ENCODE results near the gene RAPGEF2. TPM values are rescaled to one million over a fixed set of nuclear protein-coding genes. Genes with fewer than 3 reads are reported as not detected.
A peak's percentile ranks its signal among the peaks of the same experiment; 100 is the strongest.
"Not testable (repeated sequence)": the region's sequence is repeated elsewhere in the genome, so short reads cannot be mapped to it uniquely, and the experiment has no call there.

The RAPGEF2 gene
- total RNA-seq, 2 experiments from 2014 or later, result 15.8 to 20.4 TPM

DNA sequence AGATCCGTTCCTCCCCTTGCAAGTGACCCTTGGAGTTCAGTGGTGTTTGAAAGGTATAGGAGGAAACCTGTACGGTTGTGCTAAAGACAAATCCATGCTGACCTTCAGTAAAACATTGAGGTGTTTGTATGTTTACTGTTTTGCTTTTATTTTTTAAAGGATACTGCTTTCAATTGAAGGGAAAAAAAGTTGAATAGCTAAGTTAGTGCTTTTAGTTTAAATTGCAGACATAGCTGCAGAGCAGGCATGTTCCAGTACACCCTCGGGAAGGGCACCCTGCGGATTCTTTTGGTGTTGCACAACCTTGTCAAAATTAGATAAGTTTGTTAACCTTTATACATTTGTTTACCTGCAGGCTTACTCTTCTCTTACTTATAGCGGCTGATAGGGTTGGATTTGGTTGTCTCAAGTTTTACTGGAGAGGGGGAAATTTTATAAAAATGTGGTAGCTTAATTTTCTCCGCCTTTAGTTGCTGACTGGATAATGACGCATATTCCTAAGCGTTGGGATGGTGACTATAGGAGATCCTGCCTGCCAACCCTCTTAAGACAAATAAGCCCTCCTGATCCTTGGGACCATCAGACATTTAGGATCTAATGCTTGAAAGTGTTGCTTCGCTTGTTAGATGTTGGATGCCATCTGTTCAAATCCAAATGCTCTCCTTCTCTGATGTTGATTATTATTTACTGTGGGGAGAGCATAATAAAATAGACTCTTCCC lies 2.0 kb downstream of the RAPGEF2 start:
- Mint-ChIP-seq H3K4me1 (peaks cover 57% of the 10 kb centered on the region), H3K9me3 (no peaks in the 10 kb centered on the region)
- CTCF ChIA-PET, result interaction anchor here (1.0 kb wide), 1 partner anchor 87 kb away, joined by 4 read pairs; no protein-coding TSS in a partner anchor

DNA sequence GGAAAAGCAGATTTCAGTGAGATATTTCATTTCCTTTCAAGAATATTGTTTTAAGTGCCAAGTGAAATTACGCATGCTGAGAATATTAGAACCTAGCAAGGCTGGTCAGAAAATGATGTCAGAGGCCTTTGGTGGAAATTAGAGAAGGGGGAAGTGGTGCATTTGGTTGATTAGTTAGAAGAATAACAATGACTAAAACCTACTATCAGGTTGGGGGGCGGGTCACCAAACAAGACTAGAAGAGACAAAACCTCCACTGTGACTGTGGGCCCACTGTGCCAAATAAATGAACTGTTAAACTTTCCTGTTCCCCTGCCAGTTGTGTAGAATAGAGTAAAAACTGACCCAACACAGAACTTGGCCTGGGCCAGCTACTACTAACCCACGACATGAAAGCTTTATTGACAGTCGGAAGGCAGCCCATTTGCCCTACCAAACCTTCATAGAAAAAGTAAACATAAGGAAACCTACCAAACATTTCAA lies 2.9 kb downstream of the RAPGEF2 start:
- DNase-seq, result no peak
- POLR2A ChIA-PET, result no interaction called here
- H3K9me3 Mint-ChIP-seq, result no peaks in the 10 kb centered on the region
- peak overlapping the region; percentile 5 for H3K4me3 Mint-ChIP-seq
- peak overlapping the region; percentile 1 for H3K27ac Mint-ChIP-seq
- peaks cover 54% of the 10 kb centered on the region for H3K4me1 Mint-ChIP-seq
- peaks cover 5% of the 10 kb centered on the region for H3K27me3 Mint-ChIP-seq
- no peaks in the 10 kb centered on the region for H3K36me3 Mint-ChIP-seq (ENCODE audit: low read depth)
- CTCF ChIA-PET, result no interaction called here

More for the DNA sequence above, 2.0 kb downstream of the RAPGEF2 start:
- H3K4me3 Mint-ChIP-seq, result peak overlapping the region; percentile 87
- POLR2A ChIA-PET, result no interaction called here
- peak overlapping the region; percentile 88 for H3K27ac Mint-ChIP-seq
- DNase-seq, result peak; percentile 22
- no peaks in the 10 kb centered on the region for H3K36me3 Mint-ChIP-seq (ENCODE audit: low read depth)
- H3K27me3 Mint-ChIP-seq, result peaks cover 5% of the 10 kb centered on the region

DNA sequence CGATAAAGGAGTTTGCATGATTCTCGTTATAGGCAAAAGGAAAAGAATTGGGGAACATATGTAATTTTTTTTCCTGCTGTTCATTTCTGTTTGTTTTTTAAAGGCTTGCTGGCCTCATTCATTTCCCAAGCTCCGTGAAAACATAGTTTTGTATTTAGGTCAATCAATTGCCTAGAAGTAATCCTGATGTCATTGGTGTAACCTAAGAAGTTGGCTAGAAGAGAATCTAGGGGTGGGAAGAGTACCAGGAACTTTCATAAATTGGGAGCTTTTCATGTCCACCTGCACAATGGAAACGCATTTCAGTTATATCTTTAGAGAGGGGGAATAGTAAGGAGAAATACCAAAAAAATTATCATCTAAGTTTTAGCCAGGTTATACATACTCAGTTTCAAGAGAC lies 3.8 kb downstream of the RAPGEF2 start:
- DNase-seq, result no peak
- Mint-ChIP-seq H3K27me3 (peaks cover 5% of the 10 kb centered on the region), H3K27ac (no peak overlapping the region), H3K4me3 (no peak overlapping the region), H3K36me3 (ENCODE audit: low read depth) (no peaks in the 10 kb centered on the region), H3K9me3 (no peaks in the 10 kb centered on the region), H3K4me1 (peaks cover 46% of the 10 kb centered on the region)
- CTCF ChIA-PET, result interaction anchor here (1.0 kb wide), 1 partner anchor 8 kb away, joined by 3 read pairs; no protein-coding TSS in a partner anchor
- POLR2A ChIA-PET, result no interaction called here

DNA sequence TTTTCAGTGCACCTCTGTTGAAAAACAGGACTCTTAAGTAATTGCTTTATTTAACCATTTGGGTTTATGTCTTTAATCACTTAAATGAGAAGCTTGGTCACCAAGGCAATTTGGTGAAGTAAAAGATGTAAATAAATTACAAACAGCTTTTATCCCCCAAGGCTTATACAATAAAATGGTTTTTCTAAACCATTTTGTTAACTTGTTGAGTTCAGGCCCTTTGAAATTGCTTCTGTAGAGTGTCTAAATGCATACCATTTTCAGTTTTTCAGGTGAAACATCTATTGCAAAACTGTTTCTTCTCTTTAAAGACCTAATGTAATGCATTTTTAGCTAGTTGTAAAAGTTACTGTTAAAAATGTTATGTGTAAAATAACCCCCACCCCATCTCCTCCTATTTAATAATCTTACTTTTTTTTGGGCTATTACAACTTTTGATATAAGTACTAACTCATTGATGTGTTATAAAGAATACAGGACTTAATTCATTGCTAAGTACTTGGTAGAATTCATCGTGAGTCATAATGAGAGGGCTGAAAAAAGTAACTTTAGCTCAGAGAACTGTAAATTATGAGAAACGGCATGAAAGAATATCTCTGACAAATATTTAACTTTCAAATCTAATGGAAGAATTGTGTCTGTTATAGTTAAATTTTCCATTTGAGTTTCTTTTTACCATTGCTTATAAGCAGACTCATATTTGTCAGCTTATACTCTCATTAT lies 4.5 kb downstream of the RAPGEF2 start:
- CTCF ChIA-PET, result interaction anchor here (1.0 to 1.1 kb wide), 2 partner anchors 9 to 13 kb away, joined by 3 read pairs; no protein-coding TSS in a partner anchor

DNA sequence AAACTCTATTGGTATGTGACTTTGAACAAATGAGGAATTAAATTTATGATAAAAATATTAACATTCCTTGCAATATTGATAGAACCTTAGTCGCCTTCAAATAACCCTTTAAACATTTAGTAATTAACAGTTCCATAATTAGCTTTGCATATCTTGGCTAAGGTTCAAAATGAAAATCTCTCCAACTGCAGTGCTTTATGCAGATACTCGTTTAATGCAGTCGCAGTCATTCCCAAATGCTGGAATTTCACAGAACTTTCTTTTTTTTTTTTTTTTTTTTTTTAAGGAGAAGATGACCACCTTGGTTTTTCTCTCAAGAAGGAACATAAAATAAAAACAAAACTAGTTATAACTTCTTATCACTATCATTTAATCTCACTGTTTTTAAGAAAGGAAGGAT lies 5.2 kb downstream of the RAPGEF2 start:
- Mint-ChIP-seq H3K9me3 (no peaks in the 10 kb centered on the region), H3K36me3 (ENCODE audit: low read depth) (no peaks in the 10 kb centered on the region), H3K4me3 (no peak overlapping the region), H3K27me3 (no peaks in the 10 kb centered on the region), H3K27ac (no peak overlapping the region), H3K4me1 (peaks cover 38% of the 10 kb centered on the region)
- ChIA-PET CTCF (interaction anchor here (0.6 to 1.1 kb wide), 2 partner anchors 12 to 312 kb away, joined by 3 read pairs; no protein-coding TSS in a partner anchor), POLR2A (no interaction called here)
- no peak for DNase-seq

More for the DNA sequence above, 4.5 kb downstream of the RAPGEF2 start:
- no peak overlapping the region for H3K4me3 Mint-ChIP-seq
- H3K9me3 Mint-ChIP-seq, result no peaks in the 10 kb centered on the region
- H3K27ac Mint-ChIP-seq, result no peak overlapping the region
- no peak for DNase-seq
- no peaks in the 10 kb centered on the region for H3K27me3 Mint-ChIP-seq
- H3K36me3 Mint-ChIP-seq (ENCODE audit: low read depth), result no peaks in the 10 kb centered on the region
- peaks cover 39% of the 10 kb centered on the region for H3K4me1 Mint-ChIP-seq
- POLR2A ChIA-PET, result no interaction called here

DNA sequence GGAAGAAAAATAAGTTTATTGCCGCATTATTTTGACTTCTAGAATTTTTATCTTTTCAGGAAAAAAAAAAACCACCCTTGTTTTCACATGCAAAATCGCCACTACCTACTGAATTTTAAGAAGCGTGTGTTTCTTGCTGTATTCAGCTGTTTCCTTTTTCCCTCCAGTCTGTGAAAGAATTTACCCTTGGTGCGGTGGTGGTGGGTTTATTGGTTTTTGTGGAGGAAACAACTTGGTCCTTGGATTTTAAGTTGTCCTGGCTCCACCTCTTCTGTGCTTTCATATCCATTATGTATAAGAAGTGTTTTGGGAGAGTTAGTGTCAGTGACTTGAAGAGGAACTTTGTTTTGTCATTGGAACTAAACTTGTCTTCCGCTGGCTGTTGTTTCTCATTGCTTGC lies 8.1 kb downstream of the RAPGEF2 start:
- ChIA-PET CTCF (no interaction called here), POLR2A (no interaction called here)
- no peak for DNase-seq
- Mint-ChIP-seq H3K27me3 (no peaks in the 10 kb centered on the region), H3K9me3 (peaks cover 3% of the 10 kb centered on the region), H3K4me3 (no peak overlapping the region), H3K27ac (no peak overlapping the region), H3K4me1 (peaks cover 23% of the 10 kb centered on the region), H3K36me3 (ENCODE audit: low read depth) (peaks cover 5% of the 10 kb centered on the region)

DNA sequence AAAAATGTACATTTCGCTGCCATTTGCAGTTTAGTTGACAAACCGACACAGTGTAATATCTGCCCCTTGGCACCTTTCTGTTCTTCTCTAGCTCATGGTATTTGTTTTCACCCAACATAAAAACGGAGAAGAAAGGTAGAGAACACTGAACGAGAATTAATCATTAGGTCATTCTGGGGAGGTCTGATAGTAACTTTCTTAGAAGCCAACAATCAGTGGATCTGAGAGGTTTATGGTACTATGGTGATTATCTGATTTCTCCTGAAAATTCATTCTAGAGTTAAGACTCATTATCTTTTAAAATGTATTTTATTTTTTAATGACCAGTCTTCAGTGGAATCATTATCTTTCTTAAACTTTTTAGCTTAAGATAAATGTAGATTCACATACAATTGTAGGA lies 8.5 kb downstream of the RAPGEF2 start:
- Mint-ChIP-seq H3K27ac (no peak overlapping the region), H3K4me1 (peaks cover 25% of the 10 kb centered on the region), H3K4me3 (no peak overlapping the region), H3K36me3 (ENCODE audit: low read depth) (peaks cover 5% of the 10 kb centered on the region), H3K27me3 (no peaks in the 10 kb centered on the region), H3K9me3 (peaks cover 3% of the 10 kb centered on the region)
- POLR2A ChIA-PET, result no interaction called here
- no peak for DNase-seq
- CTCF ChIA-PET, result no interaction called here

DNA sequence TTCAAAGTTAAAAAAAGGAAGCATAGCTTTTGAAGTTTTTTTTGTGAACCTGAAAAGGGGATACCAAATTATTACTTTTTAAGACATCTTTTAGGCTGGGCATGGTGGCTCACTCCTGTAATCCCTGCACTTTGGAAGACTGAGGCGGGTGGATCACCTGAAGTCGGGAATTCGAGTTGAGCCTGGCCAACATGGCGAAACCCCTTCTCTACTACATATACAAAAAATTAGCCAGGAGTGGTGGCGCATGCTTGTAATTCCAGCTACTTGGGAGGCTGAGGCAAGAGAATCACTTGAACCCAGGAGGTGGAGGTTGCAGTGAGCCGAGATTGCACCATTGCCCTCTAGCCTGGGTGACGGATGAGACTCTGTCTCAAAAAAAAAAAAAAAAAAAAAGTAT lies 10.5 kb downstream of the RAPGEF2 start:
- H3K27ac Mint-ChIP-seq; H3K4me3 Mint-ChIP-seq; DNase-seq; POLR2A ChIA-PET; H3K9me3 Mint-ChIP-seq; CTCF ChIA-PET; H3K27me3 Mint-ChIP-seq; H3K36me3 Mint-ChIP-seq (ENCODE audit: low read depth): not testable (repeated sequence)
- peaks cover 29% of the 10 kb centered on the region for H3K4me1 Mint-ChIP-seq

DNA sequence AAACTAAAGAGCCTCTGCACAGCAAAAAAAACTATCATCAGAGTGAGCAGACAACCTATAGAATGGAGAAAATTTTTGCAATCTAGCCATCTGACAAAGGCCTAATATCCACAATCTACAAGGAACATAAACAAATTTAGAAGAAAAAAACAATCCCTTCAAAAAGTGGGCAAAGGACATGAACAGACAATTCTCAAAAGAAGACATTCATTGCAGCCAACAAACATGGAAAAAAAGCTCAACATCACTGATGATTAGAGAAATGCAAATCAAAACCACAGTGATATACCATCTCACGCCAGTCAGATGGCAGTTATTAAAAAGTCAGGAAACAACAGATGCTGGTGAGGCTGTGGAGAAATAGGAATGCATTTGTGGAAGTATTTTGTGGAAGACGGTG lies 13.2 kb downstream of the RAPGEF2 start:
- POLR2A ChIA-PET; H3K36me3 Mint-ChIP-seq (ENCODE audit: low read depth); DNase-seq; H3K27me3 Mint-ChIP-seq; H3K9me3 Mint-ChIP-seq; H3K27ac Mint-ChIP-seq; CTCF ChIA-PET; H3K4me3 Mint-ChIP-seq: not testable (repeated sequence)
- H3K4me1 Mint-ChIP-seq, result peaks cover 26% of the 10 kb centered on the region

DNA sequence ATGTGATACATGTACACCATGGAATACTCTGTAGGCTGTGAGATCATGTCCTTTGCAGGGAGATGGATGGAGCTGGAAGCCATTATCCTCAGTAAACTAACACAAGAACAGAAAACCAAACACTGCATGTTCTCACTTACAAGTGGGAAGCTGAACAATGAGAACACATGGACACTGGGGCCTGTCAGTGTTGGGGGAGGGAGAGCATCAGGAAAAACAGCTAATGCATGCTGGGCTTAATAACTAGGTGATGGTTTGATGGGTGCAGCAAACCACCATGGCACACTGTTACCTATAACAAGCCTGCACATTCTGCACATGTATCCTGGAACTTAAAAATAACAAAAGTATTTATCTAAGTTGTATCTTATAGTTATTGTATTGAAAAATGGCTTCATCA lies 13.8 kb downstream of the RAPGEF2 start:
- POLR2A ChIA-PET; H3K4me3 Mint-ChIP-seq; H3K36me3 Mint-ChIP-seq (ENCODE audit: low read depth); CTCF ChIA-PET; H3K27me3 Mint-ChIP-seq; H3K9me3 Mint-ChIP-seq; H3K27ac Mint-ChIP-seq; DNase-seq: not testable (repeated sequence)
- H3K4me1 Mint-ChIP-seq, result peaks cover 26% of the 10 kb centered on the region

DNA sequence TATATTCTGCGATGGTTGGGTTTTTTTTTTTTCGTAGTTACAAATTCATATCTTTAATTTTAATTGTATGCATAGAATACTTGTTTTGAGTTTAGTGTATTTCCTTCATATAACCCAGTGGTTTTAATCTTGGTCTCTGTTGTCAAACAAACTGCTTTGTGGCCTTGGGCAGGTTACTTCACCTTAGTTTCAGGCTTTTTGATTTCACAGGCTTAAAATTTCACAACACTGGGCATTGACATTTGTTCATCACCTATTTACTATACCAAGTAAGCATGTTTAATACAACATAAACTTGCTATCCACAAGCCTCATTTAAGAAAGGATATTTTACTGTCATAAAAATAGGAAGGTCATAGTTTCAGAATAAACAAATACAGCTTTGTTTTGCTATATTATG lies 14.7 kb downstream of the RAPGEF2 start:
- no peaks in the 10 kb centered on the region for H3K27me3 Mint-ChIP-seq
- peaks cover 26% of the 10 kb centered on the region for H3K4me1 Mint-ChIP-seq
- peak overlapping the region; percentile 5 for H3K27ac Mint-ChIP-seq
- CTCF ChIA-PET, result interaction anchor here (0.6 kb wide), 1 partner anchor 387 kb away, joined by 3 read pairs; no protein-coding TSS in a partner anchor
- POLR2A ChIA-PET, result interaction anchor here (0.6 kb wide), 1 partner anchor 70 kb away, joined by 3 read pairs; no protein-coding TSS in a partner anchor
- DNase-seq, result no peak
- no peak overlapping the region for H3K4me3 Mint-ChIP-seq
- peaks cover 5% of the 10 kb centered on the region for H3K36me3 Mint-ChIP-seq (ENCODE audit: low read depth)
- H3K9me3 Mint-ChIP-seq, result peaks cover 3% of the 10 kb centered on the region

DNA sequence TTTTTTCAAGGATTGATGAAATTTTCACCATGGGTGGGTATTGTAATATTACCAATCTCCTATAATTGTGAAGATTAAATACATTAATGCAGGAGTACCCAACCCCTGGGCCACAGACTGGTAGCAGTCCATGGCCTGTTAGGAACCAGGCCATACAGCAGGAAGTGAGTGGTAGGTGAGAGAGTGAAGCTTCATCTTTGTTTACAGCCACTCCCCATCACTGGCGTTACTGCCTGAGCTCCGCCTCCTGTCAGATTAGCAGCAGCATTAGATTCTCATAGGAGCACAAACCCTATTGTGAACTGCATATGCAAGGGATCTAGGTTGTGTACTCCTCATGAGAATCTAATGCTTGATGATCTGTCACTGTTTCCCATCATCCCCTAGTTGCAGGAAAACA lies 15.1 kb downstream of the RAPGEF2 start:
- DNase-seq, result peak; percentile 24
- Mint-ChIP-seq H3K4me3 (no peak overlapping the region), H3K36me3 (ENCODE audit: low read depth) (peaks cover 5% of the 10 kb centered on the region), H3K9me3 (peaks cover 3% of the 10 kb centered on the region), H3K27me3 (no peaks in the 10 kb centered on the region), H3K4me1 (peaks cover 26% of the 10 kb centered on the region), H3K27ac (peak overlapping the region; percentile 41)
- ChIA-PET POLR2A (interaction anchor here (0.6 kb wide), 1 partner anchor 70 kb away, joined by 3 read pairs; no protein-coding TSS in a partner anchor), CTCF (interaction anchor here (0.6 kb wide), 1 partner anchor 387 kb away, joined by 3 read pairs; no protein-coding TSS in a partner anchor)

DNA sequence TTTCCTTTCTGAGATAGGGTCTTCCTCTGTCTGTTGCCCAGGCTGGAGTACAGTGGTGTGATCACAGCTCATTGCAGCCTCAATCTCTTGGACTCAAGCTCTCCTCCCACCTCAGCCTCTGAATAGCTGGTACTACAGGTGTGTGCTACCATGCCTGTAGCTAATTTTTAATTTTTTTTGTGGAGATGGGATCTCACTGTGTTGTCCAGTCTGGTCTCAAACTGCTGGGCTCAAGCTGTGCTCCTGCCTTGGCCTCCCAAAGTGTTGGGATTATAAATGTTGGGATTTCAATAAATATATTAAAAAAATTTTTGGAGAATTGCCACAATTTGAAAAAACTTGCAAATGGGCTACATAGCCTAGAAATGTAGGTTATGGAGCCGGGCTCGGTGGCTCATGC lies 18.5 kb downstream of the RAPGEF2 start:
- no peaks in the 10 kb centered on the region for H3K36me3 Mint-ChIP-seq (ENCODE audit: low read depth)
- H3K9me3 Mint-ChIP-seq, result no peaks in the 10 kb centered on the region
- no peak overlapping the region for H3K4me3 Mint-ChIP-seq
- DNase-seq, result no peak
- ChIA-PET POLR2A (no interaction called here), CTCF (no interaction called here)
- no peaks in the 10 kb centered on the region for H3K27me3 Mint-ChIP-seq
- peaks cover 28% of the 10 kb centered on the region for H3K4me1 Mint-ChIP-seq
- no peak overlapping the region for H3K27ac Mint-ChIP-seq
